Endodermal cell (in vitro differentiated cells): ENCODE results near the gene TUG1. TPM values are rescaled to one million over a fixed set of nuclear protein-coding genes. Genes with fewer than 3 reads are reported as not detected.

Source experiments
- DNase-seq: peaks from one replicate; pipeline ENCODE4 v3.0.0-alpha.2; 2017
- H3K27ac ChIP-seq: 2 replicates; pipeline ENCODE4 v1.5.1; 2013; ENCODE audit warnings: mild to moderate bottlenecking, low read depth, low read length, moderate library complexity
- H3K27me3 ChIP-seq: 2 replicates; pipeline ENCODE4 v1.6.1; 2013; ENCODE audit warnings: mild to moderate bottlenecking, low read length, moderate library complexity; ENCODE audit not compliant: insufficient read depth, control insufficient read depth, poor library complexity, severe bottlenecking
- H3K36me3 ChIP-seq: 2 replicates; pipeline ENCODE4 v1.7.0; 2013; ENCODE audit warnings: mild to moderate bottlenecking, low read length, moderate library complexity; ENCODE audit not compliant: control insufficient read depth, insufficient read depth
- H3K4me1 ChIP-seq: one replicate; pipeline ENCODE4 v1.7.0; 2013; ENCODE audit warnings: low read length; ENCODE audit not compliant: control insufficient read depth, insufficient read depth
- H3K4me3 ChIP-seq: 2 replicates; pipeline ENCODE4 v1.5.1; 2013; ENCODE audit warnings: mild to moderate bottlenecking, low read length, moderate library complexity
- H3K9ac ChIP-seq: 2 replicates; pipeline ENCODE4 v1.6.1; 2013; ENCODE audit warnings: mild to moderate bottlenecking, low read length, moderate library complexity; ENCODE audit not compliant: poor library complexity, severe bottlenecking; ENCODE audit errors: extremely low read depth
- H3K9me3 ChIP-seq: 2 replicates; pipeline ENCODE4 v1.6.1; 2013; ENCODE audit warnings: mild to moderate bottlenecking, low read length, moderate library complexity; ENCODE audit not compliant: control insufficient read depth
- H3K27ac Mint-ChIP-seq: 2 replicates; pipeline ENCODE4 v1.8.0; 2020; ENCODE audit warnings: mixed read lengths
- H3K27me3 Mint-ChIP-seq: 2 replicates; pipeline ENCODE4 v1.8.0; 2021; ENCODE audit warnings: mild to moderate bottlenecking, mixed read lengths; ENCODE audit not compliant: insufficient read depth
- H3K36me3 Mint-ChIP-seq: 2 replicates; pipeline ENCODE4 v1.8.0; 2020; ENCODE audit warnings: low read depth, mixed read lengths
- H3K4me1 Mint-ChIP-seq: 2 replicates; pipeline ENCODE4 v1.8.0; 2020; ENCODE audit warnings: mixed read lengths
- H3K4me3 Mint-ChIP-seq: 2 replicates; pipeline ENCODE4 v1.8.0; 2020; ENCODE audit warnings: mild to moderate bottlenecking, moderate library complexity, mixed read lengths
- H3K9me3 Mint-ChIP-seq: 2 replicates; pipeline ENCODE4 v1.8.0; 2020; ENCODE audit warnings: mild to moderate bottlenecking, mixed read lengths
- CTCF ChIP-seq: fragments of 200-600 bp; sonication (generic); conservative IDR thresholded peaks from 2 replicates; pipeline ENCODE4 v1.5.0; 2021; ENCODE audit warnings: antibody characterized with exemption, mild to moderate bottlenecking
- WGBS, 2 experiments: methylation state at CpG; one replicate each; pipeline versions ENCODE4 v1.1.5 to v1.1.7; 2013; ENCODE audit warnings: missing lambda C conversion rate in 2 of 2, mixed read lengths in 1 of 2; ENCODE audit not compliant: insufficient coverage in 1 of 2, insufficient read length in 1 of 2; 5-methylcytosine and 5-hydroxymethylcytosine counted together
- total RNA-seq, 2 donors: library from RNA; stranded (reverse); fragmentation: NEBNext Ultra II Directional in 1 of 2; extraction: Animal tissue kit (Norgen Biotek cat#: 25700) in 1 of 2; gene quantifications; 2 replicates in 1 of 2; 3 replicates in 1 of 2; pipeline ENCODE4 v1.2.1, GENCODE V29; 2021

The TUG1 gene
- total RNA-seq, 2 donors from 2014 or later = 113 to 123 TPM

- Histone ChIP-seq H3K36me3 (peaks cover 9% of the 10 kb centered on the region), H3K27ac (no peak overlapping the region), H3K4me3 (no peak overlapping the region), H3K9me3 (peaks cover 22% of the 10 kb centered on the region), H3K9ac (no peak overlapping the region), H3K27me3 (no peaks in the 10 kb centered on the region), H3K4me1 (no peaks in the 10 kb centered on the region)
- no peak for TF ChIP-seq CTCF
- no peak overlapping the region for H3K27ac Mint-ChIP-seq
- DNase-seq = no peak
- H3K27me3 Mint-ChIP-seq = no peaks in the 10 kb centered on the region
- no peak overlapping the region for H3K4me3 Mint-ChIP-seq
- peaks cover 13% of the 10 kb centered on the region for H3K9me3 Mint-ChIP-seq
- H3K36me3 Mint-ChIP-seq = peaks cover 14% of the 10 kb centered on the region
- 94 to 100% methylated on average over 1 of the region's 2 CpGs for WGBS, 2 experiments
- H3K4me1 Mint-ChIP-seq = no peaks in the 10 kb centered on the region
These were observed 13.4 kb downstream of the TUG1 start for GRCh38 chr22:30982512-30982911.

GRCh38 chr22:30984317-30984716 lies 15.3 kb downstream of the TUG1 start:
- Mint-ChIP-seq H3K4me3 (no peak overlapping the region), H3K9me3 (peaks cover 6% of the 10 kb centered on the region), H3K36me3 (peaks cover 2% of the 10 kb centered on the region), H3K27ac (no peak overlapping the region), H3K4me1 (no peaks in the 10 kb centered on the region), H3K27me3 (no peaks in the 10 kb centered on the region)
- Histone ChIP-seq H3K36me3 (no peaks in the 10 kb centered on the region), H3K4me1 (no peaks in the 10 kb centered on the region), H3K27ac (no peak overlapping the region), H3K9me3 (peaks cover 6% of the 10 kb centered on the region), H3K9ac (no peak overlapping the region), H3K4me3 (no peak overlapping the region), H3K27me3 (no peaks in the 10 kb centered on the region)
- no peak for TF ChIP-seq CTCF
- no peak for DNase-seq
- 96 to 100% methylated on average over 2 of the region's 2 CpGs for WGBS, 2 experiments

- Histone ChIP-seq H3K27me3 (no peaks in the 10 kb centered on the region), H3K36me3 (no peaks in the 10 kb centered on the region), H3K9ac (no peak overlapping the region), H3K27ac (no peak overlapping the region), H3K9me3 (peaks cover 6% of the 10 kb centered on the region), H3K4me3 (no peak overlapping the region), H3K4me1 (no peaks in the 10 kb centered on the region)
- H3K27me3 Mint-ChIP-seq = no peaks in the 10 kb centered on the region
- TF ChIP-seq CTCF = peak; percentile 16
- no peaks in the 10 kb centered on the region for H3K36me3 Mint-ChIP-seq
- H3K9me3 Mint-ChIP-seq = peaks cover 6% of the 10 kb centered on the region
- WGBS, 2 experiments = 78 to 89% methylated on average over 2 to 4 of the region's 4 CpGs
- H3K27ac Mint-ChIP-seq = no peak overlapping the region
- DNase-seq = no peak
- H3K4me1 Mint-ChIP-seq = no peaks in the 10 kb centered on the region
- no peak overlapping the region for H3K4me3 Mint-ChIP-seq
These were observed 16.6 kb downstream of the TUG1 start for GRCh38 chr22:30985561-30986208.
